Liver (tissue), 9 donors: ENCODE results near the gene ATP11A. TPM values are rescaled to one million over a fixed set of nuclear protein-coding genes. Genes with fewer than 3 reads are reported as not detected.

Experiments used
- DNase-seq: peaks from one replicate; pipeline ENCODE4 v3.0.0-alpha.2; 2017; ENCODE audit warnings: low spot score
- H3K27ac ChIP-seq, 2 donors: one replicate each; pipeline ENCODE4 v1.7.0; 2013; ENCODE audit warnings: inconsistent platforms in 2 of 2, low read length in 2 of 2, control low read depth in 1 of 2, low read depth in 1 of 2, mild to moderate bottlenecking in 1 of 2
- H3K27me3 ChIP-seq, 4 donors: one replicate each; pipeline versions ENCODE4 v1.6.1 to v1.7.0; 2013; ENCODE audit warnings: low read length in 3 of 4, inconsistent platforms in 1 of 4, mild to moderate bottlenecking in 1 of 4, moderate library complexity in 1 of 4; ENCODE audit not compliant: control insufficient read depth in 4 of 4, insufficient read depth in 4 of 4
- H3K36me3 ChIP-seq, 4 donors: one replicate each; pipeline versions ENCODE4 v1.6.1 to v1.7.0; 2013; ENCODE audit warnings: low read length in 3 of 4, mild to moderate bottlenecking in 3 of 4, low read depth in 1 of 4, moderate library complexity in 1 of 4; ENCODE audit not compliant: control insufficient read depth in 4 of 4, insufficient read depth in 3 of 4
- H3K4me1 ChIP-seq, 4 donors: one replicate each; pipeline versions ENCODE4 v1.6.1 to v1.7.0; 2013; ENCODE audit warnings: low read length in 3 of 4, mild to moderate bottlenecking in 3 of 4, moderate library complexity in 1 of 4; ENCODE audit not compliant: control insufficient read depth in 4 of 4, insufficient read depth in 4 of 4
- H3K4me3 ChIP-seq, 3 donors: one replicate each; pipeline versions ENCODE4 v1.6.1 to v1.7.0; 2013; ENCODE audit warnings: low read length in 3 of 3, control low read depth in 1 of 3, low read depth in 1 of 3, mild to moderate bottlenecking in 1 of 3
- H3K9ac ChIP-seq, 2 donors: one replicate each; pipeline ENCODE4 v1.7.0; 2013; ENCODE audit warnings: low read length in 2 of 2, mild to moderate bottlenecking in 2 of 2, moderate library complexity in 2 of 2, control low read depth in 1 of 2, low read depth in 1 of 2
- H3K9me3 ChIP-seq, 4 donors: one replicate each; pipeline versions ENCODE4 v1.6.1 to v1.7.0; 2013; ENCODE audit warnings: low read length in 3 of 4; ENCODE audit not compliant: control insufficient read depth in 4 of 4
- FOXA1 ChIP-seq: IDR thresholded peaks from 2 replicates; pipeline ENCODE4 v1.6.1; 2016; ENCODE audit warnings: antibody characterized with exemption
- FOXA2 ChIP-seq: IDR thresholded peaks from 2 replicates; pipeline ENCODE4 v1.6.1; 2016; ENCODE audit warnings: antibody characterized with exemption
- GABPA ChIP-seq, 2 donors: IDR thresholded peaks in 1 of 2; conservative IDR thresholded peaks in 1 of 2; 2 replicates each; pipeline ENCODE4 v1.6.1; 2016; ENCODE audit warnings: antibody characterized with exemption in 2 of 2, mild to moderate bottlenecking in 1 of 2, moderate library complexity in 1 of 2
- HNF4A ChIP-seq, 2 donors: conservative IDR thresholded peaks; 2 replicates each; pipeline ENCODE4 v1.6.1; 2016; ENCODE audit warnings: antibody characterized with exemption in 2 of 2, mild to moderate bottlenecking in 2 of 2
- HNF4G ChIP-seq: IDR thresholded peaks from 2 replicates; pipeline ENCODE4 v1.6.1; 2016; ENCODE audit warnings: antibody characterized with exemption
- JUND ChIP-seq, 2 donors: IDR thresholded peaks; 2 replicates each; pipeline ENCODE4 v1.6.1; 2016; ENCODE audit warnings: antibody characterized with exemption in 2 of 2
- MAX ChIP-seq: IDR thresholded peaks from 2 replicates; pipeline ENCODE4 v1.6.1; 2016; ENCODE audit warnings: antibody characterized with exemption
- NR2F2 ChIP-seq: IDR thresholded peaks from 2 replicates; pipeline ENCODE4 v1.6.1; 2016; ENCODE audit warnings: antibody characterized with exemption
- RAD21 ChIP-seq, 2 donors: IDR thresholded peaks; 2 replicates each; pipeline ENCODE4 v1.6.1; 2016; ENCODE audit warnings: antibody characterized with exemption in 2 of 2, mild to moderate bottlenecking in 2 of 2
- REST ChIP-seq: IDR thresholded peaks from 2 replicates; pipeline ENCODE4 v1.6.1; 2016; ENCODE audit warnings: antibody characterized with exemption, mild to moderate bottlenecking
- RXRA ChIP-seq, 2 donors: IDR thresholded peaks; 2 replicates each; pipeline ENCODE4 v1.6.1; 2017 to 2018; ENCODE audit warnings: antibody characterized with exemption in 2 of 2, mild to moderate bottlenecking in 1 of 2
- SP1 ChIP-seq: IDR thresholded peaks from 2 replicates; pipeline ENCODE4 v1.6.1; 2018; ENCODE audit warnings: antibody characterized with exemption, mild to moderate bottlenecking
- TAF1 ChIP-seq: conservative IDR thresholded peaks from 2 replicates; pipeline ENCODE4 v1.6.1; 2016; ENCODE audit warnings: antibody characterized with exemption, mild to moderate bottlenecking
- WGBS: extraction: QIAGEN DNeasy Blood & Tissue Kit; methylation state at CpG from one replicate; pipeline ENCODE4 v1.1.7; 2013; 5-methylcytosine and 5-hydroxymethylcytosine counted together
- polyA plus RNA-seq, 2 donors: library from polyadenylated mRNA; stranded (reverse) in 1 of 2; unstranded in 1 of 2; fragments of 200-250 nt in 1 of 2; fragments of >200 nt in 1 of 2; fragmentation: Nextera tagmentation in 1 of 2; extraction: Ambion mirVana in 1 of 2; gene quantifications; one replicate each; pipeline versions ENCODE4 v1.2.1 to v1.2.3, GENCODE V29; 2013 to 2015
- total RNA-seq, 2 donors: library from RNA; depleted of rRNA; stranded (reverse); fragments of >200 nt; gene quantifications; one replicate each; pipeline ENCODE4 v1.2.3, GENCODE V29; 2014
- TF ChIP-seq, protein P1 (sequence below): IDR thresholded peaks from 2 replicates; pipeline ENCODE4 v1.6.1; 2016; ENCODE audit warnings: antibody characterized with exemption
- TF ChIP-seq, protein P2 (sequence below): IDR thresholded peaks from 2 replicates; pipeline ENCODE4 v1.6.1; 2016; ENCODE audit warnings: antibody characterized with exemption
- TF ChIP-seq, protein P3 (sequence below): fragments of 150-350 bp; IDR thresholded peaks from 2 replicates; pipeline ENCODE4 v1.5.1; 2017; ENCODE audit warnings: improper control_type of control experiment, low read depth, low read length; ENCODE audit not compliant: missing input control
- donor health status: healthy.
- donor health status: healthy.
- donor health status: healthy.
- donor health status: healthy.
- donor health status: healthy.

Gene ATP11A
- total and polyA plus RNA-seq, 4 donors, result 8.7 to 27.9 (median 13.8) TPM

- H3K4me1 ChIP-seq, result no peaks in the 10 kb centered on the region
- no peak overlapping the region for H3K27ac ChIP-seq
- TF ChIP-seq NR2F2, result no peak
- no peak for TF ChIP-seq SP1
- no peak for TF ChIP-seq FOXA2
- TF ChIP-seq, protein P1, sequence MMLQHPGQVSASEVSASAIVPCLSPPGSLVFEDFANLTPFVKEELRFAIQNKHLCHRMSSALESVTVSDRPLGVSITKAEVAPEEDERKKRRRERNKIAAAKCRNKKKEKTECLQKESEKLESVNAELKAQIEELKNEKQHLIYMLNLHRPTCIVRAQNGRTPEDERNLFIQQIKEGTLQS, result no peak
- TF ChIP-seq HNF4G, result no peak
- no peak for TF ChIP-seq RXRA (IDR thresholded peaks at IDR 0.05)
- no peak for TF ChIP-seq GABPA (IDR thresholded peaks at IDR 0.05 in 1 of 2, conservative IDR thresholded peaks at IDR 0.05 in 1 of 2)
- TF ChIP-seq REST, result no peak
- no peaks in the 10 kb centered on the region for H3K27me3 ChIP-seq
- H3K4me3 ChIP-seq, result no peak overlapping the region
- H3K9me3 ChIP-seq, result no peaks in the 10 kb centered on the region
- no peak for DNase-seq
- H3K9ac ChIP-seq, result no peak overlapping the region
- WGBS, result 70% methylated on average over 7 of the region's 7 CpGs
- H3K36me3 ChIP-seq, result no peaks in the 10 kb centered on the region
Observed at GRCh38 chr13:112733661-112734379, 44.0 kb downstream of the ATP11A start.

DNA sequence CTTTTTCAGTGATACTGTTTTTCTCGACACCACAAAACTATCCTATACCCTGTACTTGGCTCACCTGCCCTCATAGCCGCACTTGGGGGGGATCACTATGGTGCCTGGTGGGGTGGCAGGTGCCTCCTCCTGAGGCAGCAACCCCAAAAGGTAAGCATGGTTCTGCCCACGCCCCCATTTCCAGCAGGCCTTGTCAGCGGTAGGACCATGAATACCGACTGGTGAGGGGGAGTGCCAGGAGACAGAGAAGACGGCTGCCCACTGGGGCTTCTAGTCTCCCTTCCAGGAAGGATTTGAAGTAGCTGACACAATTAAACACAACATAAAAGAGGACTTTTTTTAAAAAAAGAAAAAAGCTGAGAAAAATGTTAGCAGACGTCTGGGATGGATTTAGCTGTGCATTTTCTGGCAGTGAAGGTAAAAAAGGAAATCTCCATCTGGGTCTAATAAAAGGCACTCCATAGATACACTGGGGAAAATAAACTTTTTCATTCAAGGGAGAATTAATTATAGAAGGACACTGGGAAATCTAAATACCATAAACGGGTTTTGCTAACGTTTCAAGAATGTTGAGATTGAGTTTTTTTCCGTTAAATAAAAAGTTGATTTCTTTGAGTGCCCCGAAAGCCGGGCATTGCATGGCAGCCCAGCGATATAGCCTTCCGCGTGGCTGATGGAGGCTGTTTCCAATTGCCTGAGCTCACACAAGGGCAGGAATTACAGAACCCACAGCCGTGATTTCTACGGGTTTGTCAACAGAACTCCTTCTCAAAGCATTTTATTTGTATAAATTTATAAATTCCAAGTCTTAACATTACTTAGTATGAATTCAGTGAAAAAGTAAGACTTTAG, 45.1 kb downstream of the ATP11A start:
- H3K4me1 ChIP-seq, result no peaks in the 10 kb centered on the region
- WGBS, result 91% methylated on average over 17 of the region's 17 CpGs

More for the DNA sequence above, 45.1 kb downstream of the ATP11A start:
- TF ChIP-seq SP1 (no peak), JUND (IDR thresholded peaks at IDR 0.05) (no peak), RAD21 (IDR thresholded peaks at IDR 0.05) (no peak), MAX (no peak), FOXA1 (no peak), HNF4A (conservative IDR thresholded peaks at IDR 0.05) (no peak), TAF1 (no peak)
- TF ChIP-seq, protein P2, sequence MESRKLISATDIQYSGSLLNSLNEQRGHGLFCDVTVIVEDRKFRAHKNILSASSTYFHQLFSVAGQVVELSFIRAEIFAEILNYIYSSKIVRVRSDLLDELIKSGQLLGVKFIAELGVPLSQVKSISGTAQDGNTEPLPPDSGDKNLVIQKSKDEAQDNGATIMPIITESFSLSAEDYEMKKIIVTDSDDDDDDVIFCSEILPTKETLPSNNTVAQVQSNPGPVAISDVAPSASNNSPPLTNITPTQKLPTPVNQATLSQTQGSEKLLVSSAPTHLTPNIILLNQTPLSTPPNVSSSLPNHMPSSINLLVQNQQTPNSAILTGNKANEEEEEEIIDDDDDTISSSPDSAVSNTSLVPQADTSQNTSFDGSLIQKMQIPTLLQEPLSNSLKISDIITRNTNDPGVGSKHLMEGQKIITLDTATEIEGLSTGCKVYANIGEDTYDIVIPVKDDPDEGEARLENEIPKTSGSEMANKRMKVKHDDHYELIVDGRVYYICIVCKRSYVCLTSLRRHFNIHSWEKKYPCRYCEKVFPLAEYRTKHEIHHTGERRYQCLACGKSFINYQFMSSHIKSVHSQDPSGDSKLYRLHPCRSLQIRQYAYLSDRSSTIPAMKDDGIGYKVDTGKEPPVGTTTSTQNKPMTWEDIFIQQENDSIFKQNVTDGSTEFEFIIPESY, result no peak
- TF ChIP-seq, protein P3, sequence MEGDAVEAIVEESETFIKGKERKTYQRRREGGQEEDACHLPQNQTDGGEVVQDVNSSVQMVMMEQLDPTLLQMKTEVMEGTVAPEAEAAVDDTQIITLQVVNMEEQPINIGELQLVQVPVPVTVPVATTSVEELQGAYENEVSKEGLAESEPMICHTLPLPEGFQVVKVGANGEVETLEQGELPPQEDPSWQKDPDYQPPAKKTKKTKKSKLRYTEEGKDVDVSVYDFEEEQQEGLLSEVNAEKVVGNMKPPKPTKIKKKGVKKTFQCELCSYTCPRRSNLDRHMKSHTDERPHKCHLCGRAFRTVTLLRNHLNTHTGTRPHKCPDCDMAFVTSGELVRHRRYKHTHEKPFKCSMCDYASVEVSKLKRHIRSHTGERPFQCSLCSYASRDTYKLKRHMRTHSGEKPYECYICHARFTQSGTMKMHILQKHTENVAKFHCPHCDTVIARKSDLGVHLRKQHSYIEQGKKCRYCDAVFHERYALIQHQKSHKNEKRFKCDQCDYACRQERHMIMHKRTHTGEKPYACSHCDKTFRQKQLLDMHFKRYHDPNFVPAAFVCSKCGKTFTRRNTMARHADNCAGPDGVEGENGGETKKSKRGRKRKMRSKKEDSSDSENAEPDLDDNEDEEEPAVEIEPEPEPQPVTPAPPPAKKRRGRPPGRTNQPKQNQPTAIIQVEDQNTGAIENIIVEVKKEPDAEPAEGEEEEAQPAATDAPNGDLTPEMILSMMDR, result no peak
- TF ChIP-seq, protein P1, result no peak
- DNase-seq, result no peak
- Histone ChIP-seq H3K36me3 (no peaks in the 10 kb centered on the region), H3K27me3 (no peaks in the 10 kb centered on the region), H3K27ac (no peak overlapping the region), H3K9ac (no peak overlapping the region), H3K9me3 (no peaks in the 10 kb centered on the region), H3K4me3 (no peak overlapping the region)
